SK-N-SH (cell line): Measurements from ENCODE around the gene RNF214.

ENCODE experiments used
- POLR2AphosphoS5 ChIP-seq: IDR thresholded peaks from 2 replicates; pipeline ENCODE4 v1.6.1; 2012; ENCODE audit warnings: low read depth, low read length
- RFX5 ChIP-seq: IDR thresholded peaks from 2 replicates; pipeline ENCODE4 v1.6.1; 2012; ENCODE audit warnings: mild to moderate bottlenecking, improper control_type of control experiment, low read length
- TCF12 ChIP-seq: IDR thresholded peaks from 2 replicates; pipeline ENCODE4 v1.4.0; 2012
- YY1 ChIP-seq: IDR thresholded peaks from 2 replicates; pipeline ENCODE4 v1.4.0; 2012; ENCODE audit warnings: low read depth, mild to moderate bottlenecking
- TF ChIP-seq, protein P1 (sequence below): IDR thresholded peaks from 2 replicates; pipeline ENCODE4 v1.4.0; 2012; ENCODE audit warnings: low read depth, borderline replicate concordance
- TF ChIP-seq, protein P2 (sequence below): fragments of 150-350 bp; IDR thresholded peaks from 2 replicates; pipeline ENCODE4 v1.6.1; 2017; ENCODE audit warnings: antibody characterized with exemption, low read length, low read depth, borderline replicate concordance
- TF ChIP-seq, protein P3 (sequence below): fragments of 200-600 bp; sonication (generic); IDR thresholded peaks from 2 replicates; pipeline ENCODE4 v1.6.1; 2017; ENCODE audit warnings: antibody characterized with exemption, mild to moderate bottlenecking, moderate library complexity

DNA sequence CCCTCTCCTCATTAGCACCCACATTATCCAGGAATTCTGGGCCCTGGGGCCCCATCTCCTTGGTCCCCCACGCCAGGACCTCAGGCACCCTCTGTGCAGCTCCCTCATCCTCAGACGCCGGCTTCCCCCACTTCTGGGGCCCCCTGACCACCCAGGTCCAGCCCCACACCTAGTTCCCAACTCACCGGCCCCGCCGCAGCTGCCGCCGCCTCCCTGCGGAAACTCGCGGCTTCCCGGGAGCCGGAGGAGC lies 704 bp upstream of the RNF214 start, which contains the start of gene PCSK7:
- TF ChIP-seq RFX5 (no peak), POLR2AphosphoS5 (no peak; the same call in 1 of the 2 replicates), TCF12 (no peak), YY1 (no peak)
- TF ChIP-seq, protein P1, sequence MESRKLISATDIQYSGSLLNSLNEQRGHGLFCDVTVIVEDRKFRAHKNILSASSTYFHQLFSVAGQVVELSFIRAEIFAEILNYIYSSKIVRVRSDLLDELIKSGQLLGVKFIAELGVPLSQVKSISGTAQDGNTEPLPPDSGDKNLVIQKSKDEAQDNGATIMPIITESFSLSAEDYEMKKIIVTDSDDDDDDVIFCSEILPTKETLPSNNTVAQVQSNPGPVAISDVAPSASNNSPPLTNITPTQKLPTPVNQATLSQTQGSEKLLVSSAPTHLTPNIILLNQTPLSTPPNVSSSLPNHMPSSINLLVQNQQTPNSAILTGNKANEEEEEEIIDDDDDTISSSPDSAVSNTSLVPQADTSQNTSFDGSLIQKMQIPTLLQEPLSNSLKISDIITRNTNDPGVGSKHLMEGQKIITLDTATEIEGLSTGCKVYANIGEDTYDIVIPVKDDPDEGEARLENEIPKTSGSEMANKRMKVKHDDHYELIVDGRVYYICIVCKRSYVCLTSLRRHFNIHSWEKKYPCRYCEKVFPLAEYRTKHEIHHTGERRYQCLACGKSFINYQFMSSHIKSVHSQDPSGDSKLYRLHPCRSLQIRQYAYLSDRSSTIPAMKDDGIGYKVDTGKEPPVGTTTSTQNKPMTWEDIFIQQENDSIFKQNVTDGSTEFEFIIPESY = no peak
- TF ChIP-seq, protein P2, sequence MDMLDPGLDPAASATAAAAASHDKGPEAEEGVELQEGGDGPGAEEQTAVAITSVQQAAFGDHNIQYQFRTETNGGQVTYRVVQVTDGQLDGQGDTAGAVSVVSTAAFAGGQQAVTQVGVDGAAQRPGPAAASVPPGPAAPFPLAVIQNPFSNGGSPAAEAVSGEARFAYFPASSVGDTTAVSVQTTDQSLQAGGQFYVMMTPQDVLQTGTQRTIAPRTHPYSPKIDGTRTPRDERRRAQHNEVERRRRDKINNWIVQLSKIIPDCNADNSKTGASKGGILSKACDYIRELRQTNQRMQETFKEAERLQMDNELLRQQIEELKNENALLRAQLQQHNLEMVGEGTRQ = no peak
- TF ChIP-seq, protein P3, sequence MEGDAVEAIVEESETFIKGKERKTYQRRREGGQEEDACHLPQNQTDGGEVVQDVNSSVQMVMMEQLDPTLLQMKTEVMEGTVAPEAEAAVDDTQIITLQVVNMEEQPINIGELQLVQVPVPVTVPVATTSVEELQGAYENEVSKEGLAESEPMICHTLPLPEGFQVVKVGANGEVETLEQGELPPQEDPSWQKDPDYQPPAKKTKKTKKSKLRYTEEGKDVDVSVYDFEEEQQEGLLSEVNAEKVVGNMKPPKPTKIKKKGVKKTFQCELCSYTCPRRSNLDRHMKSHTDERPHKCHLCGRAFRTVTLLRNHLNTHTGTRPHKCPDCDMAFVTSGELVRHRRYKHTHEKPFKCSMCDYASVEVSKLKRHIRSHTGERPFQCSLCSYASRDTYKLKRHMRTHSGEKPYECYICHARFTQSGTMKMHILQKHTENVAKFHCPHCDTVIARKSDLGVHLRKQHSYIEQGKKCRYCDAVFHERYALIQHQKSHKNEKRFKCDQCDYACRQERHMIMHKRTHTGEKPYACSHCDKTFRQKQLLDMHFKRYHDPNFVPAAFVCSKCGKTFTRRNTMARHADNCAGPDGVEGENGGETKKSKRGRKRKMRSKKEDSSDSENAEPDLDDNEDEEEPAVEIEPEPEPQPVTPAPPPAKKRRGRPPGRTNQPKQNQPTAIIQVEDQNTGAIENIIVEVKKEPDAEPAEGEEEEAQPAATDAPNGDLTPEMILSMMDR = no peak
